Coronary artery (tissue), 2 donors: ENCODE results near the gene NLGN1.
"Not testable (repeated sequence)": the region's sequence is repeated elsewhere in the genome, so short reads cannot be mapped to it uniquely, and the experiment has no call there.

Experiments
- DNase-seq: peaks from one replicate; pipeline ENCODE4 v3.0.0-alpha.2; 2017; ENCODE audit warnings: low spot score
- H3K27ac ChIP-seq, 2 donors: fragments of 200-600 bp; sonication (generic); one replicate each; pipeline ENCODE4 v1.5.1; 2016 to 2019
- H3K4me3 ChIP-seq: fragments of 200-600 bp; sonication (generic); 2 replicates; pipeline ENCODE4 v1.5.1; 2016; ENCODE audit warnings: mild to moderate bottlenecking, moderate library complexity
- TF ChIP-seq, protein P1 (sequence below): fragments of 200-600 bp; sonication (generic); IDR thresholded peaks from one replicate; pipeline ENCODE4 v1.5.1; 2019; ENCODE audit warnings: antibody characterized with exemption

The NLGN1 gene

DNA sequence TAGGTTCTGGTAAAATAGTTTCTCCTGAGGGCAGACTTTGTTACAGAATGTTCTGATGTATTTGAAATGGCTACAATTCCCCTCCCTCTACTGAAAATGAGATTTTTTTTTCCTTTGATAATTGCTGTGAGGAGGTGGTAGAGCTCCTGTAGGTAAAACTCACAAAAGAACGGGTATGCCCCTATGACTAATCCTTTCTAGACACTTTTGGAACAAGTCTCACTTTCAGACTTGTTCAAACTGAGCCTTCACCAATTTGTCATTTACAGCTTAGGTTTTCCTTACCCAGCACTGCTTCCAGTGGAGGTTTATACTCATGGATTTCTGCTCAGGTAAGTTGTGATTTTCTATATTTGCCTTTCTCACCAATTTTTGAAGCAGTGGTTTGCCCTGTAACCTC lies 115.6 kb downstream of the NLGN1 start:
- no peak overlapping the region for H3K27ac ChIP-seq
- TF ChIP-seq, protein P1, sequence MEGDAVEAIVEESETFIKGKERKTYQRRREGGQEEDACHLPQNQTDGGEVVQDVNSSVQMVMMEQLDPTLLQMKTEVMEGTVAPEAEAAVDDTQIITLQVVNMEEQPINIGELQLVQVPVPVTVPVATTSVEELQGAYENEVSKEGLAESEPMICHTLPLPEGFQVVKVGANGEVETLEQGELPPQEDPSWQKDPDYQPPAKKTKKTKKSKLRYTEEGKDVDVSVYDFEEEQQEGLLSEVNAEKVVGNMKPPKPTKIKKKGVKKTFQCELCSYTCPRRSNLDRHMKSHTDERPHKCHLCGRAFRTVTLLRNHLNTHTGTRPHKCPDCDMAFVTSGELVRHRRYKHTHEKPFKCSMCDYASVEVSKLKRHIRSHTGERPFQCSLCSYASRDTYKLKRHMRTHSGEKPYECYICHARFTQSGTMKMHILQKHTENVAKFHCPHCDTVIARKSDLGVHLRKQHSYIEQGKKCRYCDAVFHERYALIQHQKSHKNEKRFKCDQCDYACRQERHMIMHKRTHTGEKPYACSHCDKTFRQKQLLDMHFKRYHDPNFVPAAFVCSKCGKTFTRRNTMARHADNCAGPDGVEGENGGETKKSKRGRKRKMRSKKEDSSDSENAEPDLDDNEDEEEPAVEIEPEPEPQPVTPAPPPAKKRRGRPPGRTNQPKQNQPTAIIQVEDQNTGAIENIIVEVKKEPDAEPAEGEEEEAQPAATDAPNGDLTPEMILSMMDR: no peak
- no peak overlapping the region for H3K4me3 ChIP-seq
- DNase-seq: no peak

DNA sequence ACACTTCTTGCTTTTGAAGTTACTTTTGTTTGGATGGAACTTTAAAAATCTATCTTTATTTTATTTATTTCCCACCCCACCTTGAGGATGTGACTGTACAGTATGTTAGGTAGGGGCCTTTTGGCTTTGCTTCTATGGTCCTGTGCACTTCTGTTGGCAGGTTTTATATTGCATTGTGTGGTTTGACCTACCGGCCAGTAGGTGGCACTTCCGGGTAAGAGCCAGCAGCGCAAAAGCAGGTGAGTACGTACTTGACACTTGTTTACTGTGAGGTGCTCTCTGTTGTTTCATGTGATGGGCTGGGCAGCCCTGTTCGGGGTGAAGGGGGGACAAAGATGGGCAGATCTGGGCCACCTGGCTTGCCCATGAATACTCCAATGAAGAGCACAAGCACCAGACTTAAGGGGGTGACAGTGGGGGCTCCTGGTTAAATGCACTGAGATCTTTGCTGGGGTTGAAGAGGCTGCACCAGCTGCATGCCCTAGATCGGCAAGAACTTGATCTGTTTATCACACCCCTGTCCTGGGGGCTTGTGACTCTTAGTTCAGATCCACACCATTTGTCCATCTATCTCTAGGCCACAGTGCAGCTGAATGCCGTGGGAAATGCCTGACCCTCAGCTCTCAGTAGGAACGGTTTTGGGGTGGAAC lies 131.6 kb downstream of the NLGN1 start:
- DNase-seq: no peak
- H3K27ac ChIP-seq: no peak overlapping the region
- H3K4me3 ChIP-seq: no peak overlapping the region
- TF ChIP-seq, protein P1: no peak

DNA sequence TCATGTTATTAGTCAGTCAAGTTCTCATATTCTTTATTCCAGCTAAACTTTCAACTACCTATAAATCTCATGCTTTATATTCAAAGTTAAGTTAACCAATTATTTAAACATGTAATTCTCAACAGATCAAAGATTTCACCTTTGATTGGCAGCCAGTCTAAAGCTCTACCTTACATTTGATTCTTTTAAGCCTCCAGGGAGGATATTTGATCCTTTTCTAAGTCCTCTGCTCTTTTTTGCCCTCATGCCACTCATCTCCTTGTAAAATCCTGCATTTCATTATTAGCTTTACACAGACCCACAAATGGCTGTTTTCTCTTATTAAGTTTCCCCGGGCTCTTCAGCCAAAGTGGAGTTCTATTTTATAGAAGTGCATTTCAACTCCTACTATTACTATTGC lies 134.1 kb downstream of the NLGN1 start:
- no peak for DNase-seq
- H3K4me3 ChIP-seq: no peak overlapping the region
- TF ChIP-seq, protein P1: no peak
- H3K27ac ChIP-seq: no peak overlapping the region

DNA sequence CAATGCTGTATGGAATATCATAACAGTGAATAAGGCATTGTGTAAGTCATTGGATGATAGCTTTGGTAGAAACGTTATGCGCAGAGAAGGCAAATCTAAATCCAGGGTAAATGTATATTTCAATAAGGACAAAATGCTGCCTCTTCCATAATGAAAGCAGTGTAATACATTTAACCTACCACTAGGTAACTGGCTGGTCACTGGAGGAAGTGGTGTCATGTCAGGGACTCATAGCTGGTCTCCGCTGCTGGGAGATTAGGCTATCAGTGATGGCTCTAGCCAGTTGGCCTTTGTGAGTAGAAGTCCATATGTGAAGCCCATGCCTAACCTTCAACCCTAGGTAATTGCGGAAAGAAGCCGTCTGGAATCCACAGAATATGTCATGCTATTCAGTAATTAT lies 140.9 kb downstream of the NLGN1 start:
- TF ChIP-seq, protein P1: no peak
- Histone ChIP-seq H3K4me3 (no peak overlapping the region), H3K27ac (no peak overlapping the region)
- no peak for DNase-seq

DNA sequence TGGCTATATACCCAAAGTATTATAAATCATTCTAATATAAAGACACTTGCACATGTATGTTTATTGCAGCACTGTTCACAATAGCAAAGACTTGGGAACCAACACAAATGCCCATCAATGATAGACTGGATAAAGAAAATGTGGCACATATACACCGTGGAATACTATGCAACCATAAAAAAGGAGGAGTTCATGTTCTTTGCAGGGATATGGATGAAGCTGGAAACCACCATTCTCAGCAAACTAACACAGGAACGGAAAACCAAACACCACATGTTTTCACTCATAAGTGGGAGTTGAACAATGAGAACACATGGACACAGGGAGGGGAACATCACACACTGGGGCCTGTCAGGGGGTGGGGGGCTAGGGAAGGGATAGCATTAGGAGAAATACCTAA lies 148.0 kb downstream of the NLGN1 start:
- H3K4me3 ChIP-seq, DNase-seq, H3K27ac ChIP-seq: not testable (repeated sequence)

DNA sequence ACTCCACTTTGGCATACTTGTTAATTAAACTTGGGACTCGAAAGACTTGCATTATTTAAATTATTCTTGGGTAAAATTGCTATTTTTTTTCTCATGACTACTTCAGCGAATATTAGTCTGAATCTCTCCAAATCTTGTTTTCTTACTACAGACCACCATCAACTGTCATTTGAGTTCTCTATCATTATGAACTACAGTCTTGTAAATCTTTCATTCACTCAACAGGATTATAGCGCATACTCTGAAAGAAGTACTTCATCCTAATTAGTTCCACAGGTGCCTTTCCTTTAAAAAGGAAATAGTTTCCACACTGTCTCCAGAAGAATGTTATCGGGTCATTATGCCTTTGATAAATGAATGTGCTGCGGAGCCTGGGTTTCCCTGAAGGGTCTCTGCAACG lies 149.5 kb downstream of the NLGN1 start:
- DNase-seq: no peak
- TF ChIP-seq, protein P1: no peak
- H3K4me3 ChIP-seq: no peak overlapping the region

DNA sequence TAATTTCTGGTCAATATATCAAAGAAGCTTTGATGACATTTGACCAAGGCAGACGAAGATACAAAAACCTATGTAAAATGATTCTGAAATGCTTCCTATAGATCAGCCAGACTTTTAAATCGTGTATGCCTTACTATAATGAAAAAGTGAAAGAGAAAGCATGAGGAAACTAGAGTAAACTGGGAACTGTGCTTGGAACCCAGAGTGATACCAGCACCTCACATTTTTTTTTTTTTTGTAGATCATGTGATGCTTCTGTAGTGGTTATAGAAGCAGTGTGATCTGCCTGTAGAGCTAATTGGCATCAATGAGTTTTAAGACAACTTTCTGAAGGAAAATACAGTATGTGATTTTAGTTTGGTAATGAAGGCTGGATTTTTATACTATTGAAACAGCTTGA lies 150.7 kb downstream of the NLGN1 start:
- TF ChIP-seq, protein P1: no peak
- no peak for DNase-seq
- H3K27ac ChIP-seq: no peak overlapping the region
- no peak overlapping the region for H3K4me3 ChIP-seq

More for the DNA sequence above, 149.5 kb downstream of the NLGN1 start:
- no peak overlapping the region for H3K27ac ChIP-seq

DNA sequence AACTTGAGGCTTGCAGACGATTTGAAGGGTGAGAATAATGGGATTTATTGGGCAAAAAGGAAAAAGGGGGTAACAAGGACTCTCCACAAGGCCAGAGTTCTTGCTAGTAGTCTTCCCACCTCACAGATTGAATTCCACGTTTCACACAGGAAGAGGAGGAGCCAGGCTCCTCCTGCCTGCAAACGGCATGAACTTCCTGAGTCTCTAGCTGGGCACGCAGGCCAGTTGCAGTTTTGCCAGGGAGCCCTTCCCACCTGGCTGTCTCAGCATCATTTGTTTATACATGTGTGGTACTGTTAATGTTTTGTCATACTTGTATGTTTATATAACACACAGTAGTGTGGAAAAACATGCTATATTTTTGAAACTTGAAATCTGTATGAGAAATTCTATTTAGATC lies 155.0 kb downstream of the NLGN1 start:
- DNase-seq: no peak
- TF ChIP-seq, protein P1: no peak
- Histone ChIP-seq H3K4me3 (no peak overlapping the region), H3K27ac (no peak overlapping the region)
